Measurements from ENCODE around the gene MRTFA. TPM values are rescaled to one million over a fixed set of nuclear protein-coding genes. Genes with fewer than 3 reads are reported as not detected.
A peak's percentile ranks its signal among the peaks of the same experiment; 100 is the strongest.
"Not testable (repeated sequence)": the region's sequence is repeated elsewhere in the genome, so short reads cannot be mapped to it uniquely, and the experiment has no call there.

Gene MRTFA
- total and polyA plus RNA-seq, 5 experiments from 2014 or later, result 10.7 to 122 (median 31.0) TPM

- Mint-ChIP-seq H3K4me3 (peak overlapping the region; percentile 77 to 93 (median 84)), H3K36me3 (no peaks in the 10 kb centered on the region), H3K27me3 (no peaks in the 10 kb centered on the region), H3K4me1 (peaks cover 30 to 67% (median 58%) of the 10 kb centered on the region in 4 donors), H3K9me3 (peaks cover 0 to 2% (median 0%) of the 10 kb centered on the region in 9 donors), H3K27ac (peak overlapping the region; percentile 59 to 95 (median 90))
- POLR2A ChIA-PET, result interaction anchor here (0.6 to 2.3 kb wide), 6 partner anchors 10 to 322 kb away, joined by 3 to 17 read pairs (median 4); partner anchors contain the start of genes MRTFA, ST13 and XPNPEP3
- no peak for ATAC-seq
- DNase-seq, result no peak
These were observed 101.9 kb downstream of the MRTFA start for GRCh38 chr22:40534379-40535188.

- Mint-ChIP-seq H3K9me3 (peaks cover 0 to 2% (median 0%) of the 10 kb centered on the region in 9 donors), H3K4me3 (peak overlapping the region; percentile 77 to 93 (median 84)), H3K27me3 (no peaks in the 10 kb centered on the region), H3K27ac (peak overlapping the region; percentile 59 to 95 (median 90)), H3K36me3 (no peaks in the 10 kb centered on the region), H3K4me1 (peaks cover 30 to 69% (median 59%) of the 10 kb centered on the region in 4 donors)
- DNase-seq, result peak in 9 of 10 donors; percentile 27 to 79 (median 66)
- peak; percentile 96 to 99 for ATAC-seq
- POLR2A ChIA-PET, result interaction anchor here (0.6 to 2.3 kb wide), 8 partner anchors 9 to 323 kb away, joined by 3 to 17 read pairs (median 4); partner anchors contain the start of genes MRTFA, ST13 and XPNPEP3
These were observed 102.7 kb downstream of the MRTFA start for GRCh38 chr22:40533712-40534378.

GRCh38 chr22:40531951-40532900 lies 104.3 kb downstream of the MRTFA start:
- Mint-ChIP-seq H3K4me1 (peaks cover 33 to 71% (median 64%) of the 10 kb centered on the region in 4 donors), H3K27me3 (no peaks in the 10 kb centered on the region)

GRCh38 chr22:40530391-40530790 lies 106.1 kb downstream of the MRTFA start:
- H3K27me3 Mint-ChIP-seq, DNase-seq, H3K36me3 Mint-ChIP-seq, ATAC-seq, H3K9me3 Mint-ChIP-seq: not testable (repeated sequence)
- Mint-ChIP-seq H3K4me1 (peaks cover 38 to 81% (median 79%) of the 10 kb centered on the region in 4 donors), H3K4me3 (peak overlapping the region in 8 of 10 donors; percentile 9 to 93 (median 56)), H3K27ac (peak overlapping the region in 7 of 10 donors; percentile 7 to 90 (median 53))
- POLR2A ChIA-PET, result interaction anchor here (0.6 to 1.0 kb wide), 4 partner anchors 95 to 1033 kb away, joined by 3 read pairs; no protein-coding TSS in a partner anchor

More at GRCh38 chr22:40531951-40532900, 104.3 kb downstream of the MRTFA start:
- DNase-seq (no peak), ATAC-seq (no peak)
- Mint-ChIP-seq H3K9me3 (peaks cover 0 to 2% (median 0%) of the 10 kb centered on the region in 9 donors), H3K27ac (peak overlapping the region; percentile 21 to 95 (median 88)), H3K36me3 (peaks cover 0 to 3% (median 0%) of the 10 kb centered on the region in 3 donors), H3K4me3 (peak overlapping the region; percentile 77 to 93 (median 84))
- POLR2A ChIA-PET, result interaction anchor here (0.7 to 1.4 kb wide), 3 partner anchors 13 to 102 kb away, joined by 3 read pairs; no protein-coding TSS in a partner anchor

GRCh38 chr22:40529821-40530220 lies 106.7 kb downstream of the MRTFA start:
- Mint-ChIP-seq H3K27me3 (no peaks in the 10 kb centered on the region), H3K4me1 (peaks cover 36 to 75% (median 75%) of the 10 kb centered on the region in 4 donors), H3K4me3 (peak overlapping the region in 7 of 10 donors; percentile 3 to 88 (median 61)), H3K36me3 (peaks cover 0 to 5% (median 0%) of the 10 kb centered on the region in 3 donors), H3K27ac (peak overlapping the region in 7 of 10 donors; percentile 4 to 90 (median 42)), H3K9me3 (no peaks in the 10 kb centered on the region)
- POLR2A ChIA-PET, result interaction anchor here (0.6 to 1.0 kb wide), 3 partner anchors 95 to 196 kb away, joined by 3 read pairs; partner anchors contain the start of gene MRTFA
- ATAC-seq (no peak), DNase-seq (no peak)

GRCh38 chr22:40526960-40527359 lies 109.6 kb downstream of the MRTFA start:
- Mint-ChIP-seq H3K27me3 (no peaks in the 10 kb centered on the region), H3K9me3 (no peaks in the 10 kb centered on the region), H3K4me3 (no peak overlapping the region), H3K27ac (peak overlapping the region in 9 of 10 donors; percentile 6 to 76 (median 53)), H3K36me3 (peaks cover 0 to 11% (median 2%) of the 10 kb centered on the region in 3 donors), H3K4me1 (peaks cover 23 to 56% (median 50%) of the 10 kb centered on the region in 4 donors)
- POLR2A ChIA-PET, result interaction anchor here (1.0 kb wide), 1 partner anchor 119 kb away, joined by 3 read pairs; no protein-coding TSS in a partner anchor
- ATAC-seq (no peak), DNase-seq (no peak)

GRCh38 chr22:40525250-40525884 lies 111.2 kb downstream of the MRTFA start:
- ATAC-seq, result peak; percentile 83 to 92
- peak; percentile 44 to 85 (median 72) for DNase-seq
- Mint-ChIP-seq H3K36me3 (peaks cover 0 to 11% (median 2%) of the 10 kb centered on the region in 3 donors), H3K4me1 (peaks cover 17 to 44% (median 35%) of the 10 kb centered on the region in 4 donors), H3K27ac (peak overlapping the region in 5 of 10 donors; percentile 1 to 77 (median 33)), H3K4me3 (peak overlapping the region in 1 of 10 donors; percentile 29), H3K9me3 (no peaks in the 10 kb centered on the region), H3K27me3 (no peaks in the 10 kb centered on the region)
- POLR2A ChIA-PET, result interaction anchor here (1.0 to 1.4 kb wide), 3 partner anchors 66 to 121 kb away, joined by 3 to 4 read pairs (median 4); no protein-coding TSS in a partner anchor

GRCh38 chr22:40524392-40525249 lies 111.9 kb downstream of the MRTFA start:
- no peak overlapping the region for H3K4me3 Mint-ChIP-seq
- no peaks in the 10 kb centered on the region for H3K27me3 Mint-ChIP-seq
- peaks cover 0 to 11% (median 2%) of the 10 kb centered on the region in 3 donors for H3K36me3 Mint-ChIP-seq
- H3K9me3 Mint-ChIP-seq, result no peaks in the 10 kb centered on the region
- peaks cover 13 to 43% (median 35%) of the 10 kb centered on the region in 4 donors for H3K4me1 Mint-ChIP-seq
- no peak for DNase-seq
- ATAC-seq, result no peak
- peak overlapping the region in 1 of 10 donors; percentile 57 for H3K27ac Mint-ChIP-seq
- POLR2A ChIA-PET, result interaction anchor here (0.6 to 1.4 kb wide), 5 partner anchors 10 to 122 kb away, joined by 3 to 4 read pairs (median 3); no protein-coding TSS in a partner anchor

GRCh38 chr22:40522141-40522540 lies 114.4 kb downstream of the MRTFA start:
- Mint-ChIP-seq H3K4me3 (no peak overlapping the region), H3K4me1 (peaks cover 20 to 53% (median 45%) of the 10 kb centered on the region in 4 donors), H3K9me3 (no peaks in the 10 kb centered on the region), H3K36me3 (peaks cover 0 to 16% (median 7%) of the 10 kb centered on the region in 3 donors), H3K27ac (no peak overlapping the region), H3K27me3 (no peaks in the 10 kb centered on the region)
- ATAC-seq (no peak), DNase-seq (no peak)
- POLR2A ChIA-PET, result no interaction called here

- no peaks in the 10 kb centered on the region for H3K27me3 Mint-ChIP-seq
- peak overlapping the region in 4 of 10 donors; percentile 7 to 73 (median 29) for H3K27ac Mint-ChIP-seq
- DNase-seq, result no peak
- H3K4me1 Mint-ChIP-seq, result peaks cover 18 to 44% (median 36%) of the 10 kb centered on the region in 4 donors
- ATAC-seq, result no peak
- no peak overlapping the region for H3K4me3 Mint-ChIP-seq
- H3K9me3 Mint-ChIP-seq, result no peaks in the 10 kb centered on the region
- POLR2A ChIA-PET, result interaction anchor here (0.6 kb wide), 2 partner anchors 62 to 78 kb away, joined by 4 to 5 read pairs; no protein-coding TSS in a partner anchor
- H3K36me3 Mint-ChIP-seq, result peaks cover 0 to 20% (median 9%) of the 10 kb centered on the region in 3 donors
These were observed 115.5 kb downstream of the MRTFA start for GRCh38 chr22:40521046-40521445.
